ENCODE data around the gene NR2F1-AS1. TPM values are rescaled to one million over a fixed set of nuclear protein-coding genes. Genes with fewer than 3 reads are reported as not detected.
A peak's percentile ranks its signal among the peaks of the same experiment; 100 is the strongest.

The NR2F1-AS1 gene
- total and polyA plus RNA-seq, 2 of the 4 experiments (the other 2 are of a cell fraction) = 12.5 to 12.8 TPM

- Histone ChIP-seq H3K56ac (ENCODE audit: extremely low read depth, insufficient read depth, low read length) (peak overlapping the region; percentile 68), H2BK15ac (ENCODE audit: low read depth, low read length) (peak overlapping the region; percentile 21; the same call in 1 of the 3 replicates), H4K20me1 (ENCODE audit: insufficient read depth, low read length) (no peaks in the 10 kb centered on the region), H3K4me3 (ENCODE audit: insufficient read depth, low read depth, low read length) (no peak overlapping the region), H4K5ac (ENCODE audit: low read depth, low read length) (peak overlapping the region; percentile 76), H3K14ac (replicated peaks; ENCODE audit: low read depth, low read length) (peak overlapping the region; percentile 77), H3K36me3 (ENCODE audit: control insufficient read depth, insufficient read depth, low read length) (peaks cover 17% of the 10 kb centered on the region; the same call in 1 of the 2 replicates), H2BK120ac (ENCODE audit: low read depth, low read length) (peak overlapping the region; percentile 81), H3K27me3 (ENCODE audit: control insufficient read depth, insufficient read depth, low read length) (no peaks in the 10 kb centered on the region), H3K4ac (ENCODE audit: low read depth, low read length) (peak overlapping the region; percentile 76), H4K91ac (ENCODE audit: insufficient read depth, low read depth, low read length) (peak overlapping the region; percentile 78), H2BK20ac (ENCODE audit: low read depth, low read length) (peak overlapping the region; percentile 55), H3K9me1 (ENCODE audit: insufficient read depth, low read length) (0 out of 2 replicates have a peak, but pooled peaks cover 10% of the 10 kb centered on the region), H3K18ac (ENCODE audit: low read depth, low read length) (peak overlapping the region; percentile 90), H3K4me2 (ENCODE audit: low read depth, low read length) (peak overlapping the region; percentile 92), H4K8ac (ENCODE audit: low read depth in 2 of 2, low read length in 2 of 2) (peak overlapping the region; percentile 68 to 69; a peak in 2 of 4 replicates), H3K23ac (ENCODE audit: low read depth, low read length) (peak overlapping the region; percentile 96), H3K9me3 (ENCODE audit: control insufficient read depth, insufficient read depth, low read length) (no peaks in the 10 kb centered on the region), H3K9ac (ENCODE audit: low read depth, low read length) (peak overlapping the region; percentile 79), H3K79me1 (ENCODE audit: low read depth in 1 of 2, low read length in 2 of 2) (peaks cover 8 to 30% of the 10 kb centered on the region in 2 experiments; a peak in 3 of 4 replicates), H2AFZ (replicated peaks; ENCODE audit: low read length, poor library complexity) (peak overlapping the region; percentile 88), H2AK5ac (ENCODE audit: low read depth, low read length) (no peak overlapping the region), H3K27ac (ENCODE audit: insufficient read depth, low read length) (peak overlapping the region; percentile 97), H2AK9ac (replicated peaks; ENCODE audit: low read depth, low read length, poor library complexity) (no peak overlapping the region), H3K4me1 (ENCODE audit: control insufficient read depth, insufficient read depth, low read length) (peaks cover 22% of the 10 kb centered on the region), H2BK5ac (ENCODE audit: low read depth, low read length, poor library complexity, severe bottlenecking) (peak overlapping the region; percentile 67)
- CTCF ChIA-PET = interaction anchor here (0.8 to 1.7 kb wide), 2 partner anchors 190 to 202 kb away, joined by 3 to 8 read pairs; no protein-coding TSS in a partner anchor
- ATAC-seq (ENCODE audit: low read depth) = peak; percentile 4; the same call in 1 of the 2 replicates
- dilution Hi-C loops (cut with HindIII; ENCODE audit: low sequenced_read_pairs, unreplicated experiment) (no loop called here), intact Hi-C loops (cut with micrococcal nuclease) (loop anchor here (1.0 kb wide), 1 partner anchor 10 kb away; no protein-coding TSS in a partner anchor), in situ Hi-C loops (cut with MboI; ENCODE audit: low sequenced_read_pairs) (loop anchor here (25.0 kb wide), 2 partner anchors 687 to 1287 kb away; no protein-coding TSS in a partner anchor)
- BruUV-seq (replicated peaks) = no TSS peak
- DNase-seq = no peak
- TF ChIP-seq MXI1 (IDR thresholded peaks at IDR 0.05; ENCODE audit: borderline replicate concordance, low read depth, low read length) (no peak), CTCF (conservative IDR thresholded peaks at IDR 0.05; ENCODE audit: low read depth, low read length) (no peak), RCOR1 (IDR thresholded peaks at IDR 0.05; ENCODE audit: insufficient replicate concordance, low read length) (no peak), POLR2A (IDR thresholded peaks at IDR 0.05; ENCODE audit: low read depth, low read length) (no peak), FOS (IDR thresholded peaks at IDR 0.05; ENCODE audit: low read depth, low read length) (no peak), USF2 (IDR thresholded peaks at IDR 0.05; ENCODE audit: low read depth, low read length) (no peak), CHD1 (IDR thresholded peaks at IDR 0.05; ENCODE audit: low read depth, low read length) (no peak), CEBPB (IDR thresholded peaks at IDR 0.05; ENCODE audit: low read depth, low read length) (no peak), MAFK (IDR thresholded peaks at IDR 0.05; ENCODE audit: low read depth, low read length) (no peak), NFE2L2 (IDR thresholded peaks at IDR 0.05; ENCODE audit: low read depth, low read length) (no peak), SMC3 (IDR thresholded peaks at IDR 0.05; ENCODE audit: low read depth, low read length) (no peak)
- POLR2A ChIA-PET (ENCODE audit: unreplicated experiment) = interaction anchor here (3.2 kb wide), 1 partner anchor 12 kb away, joined by 12 read pairs; no protein-coding TSS in a partner anchor
- WGBS, 2 experiments (ENCODE audit: extremely low coverage in 2 of 2, insufficient read length in 1 of 2) = no CpG with 5 or more reads among the region's 5 CpGs
Observed at GRCh38 chr5:93599001-93599379, 18.0 kb upstream of the NR2F1-AS1 start.

Data from IMR-90 (cell line).